HL-60 (cell line): ENCODE results near the gene PCGF3.

ENCODE experiments used
- GABPA ChIP-seq: IDR thresholded peaks from 2 replicates; pipeline ENCODE4 v1.6.1; 2012; ENCODE audit warnings: low read depth
- POLR2AphosphoS5 ChIP-seq: IDR thresholded peaks from 2 replicates; pipeline ENCODE4 v1.6.1; 2012; ENCODE audit warnings: low read depth
- TF ChIP-seq, protein P1 (sequence below): IDR thresholded peaks from one replicate; pipeline ENCODE4 v1.5.1; 2011; ENCODE audit warnings: low read length, control low read depth, inconsistent platforms; ENCODE audit not compliant: insufficient read depth

GRCh38 chr4:733631-733980, 28.0 kb downstream of the PCGF3 start:
- TF ChIP-seq, protein P1, sequence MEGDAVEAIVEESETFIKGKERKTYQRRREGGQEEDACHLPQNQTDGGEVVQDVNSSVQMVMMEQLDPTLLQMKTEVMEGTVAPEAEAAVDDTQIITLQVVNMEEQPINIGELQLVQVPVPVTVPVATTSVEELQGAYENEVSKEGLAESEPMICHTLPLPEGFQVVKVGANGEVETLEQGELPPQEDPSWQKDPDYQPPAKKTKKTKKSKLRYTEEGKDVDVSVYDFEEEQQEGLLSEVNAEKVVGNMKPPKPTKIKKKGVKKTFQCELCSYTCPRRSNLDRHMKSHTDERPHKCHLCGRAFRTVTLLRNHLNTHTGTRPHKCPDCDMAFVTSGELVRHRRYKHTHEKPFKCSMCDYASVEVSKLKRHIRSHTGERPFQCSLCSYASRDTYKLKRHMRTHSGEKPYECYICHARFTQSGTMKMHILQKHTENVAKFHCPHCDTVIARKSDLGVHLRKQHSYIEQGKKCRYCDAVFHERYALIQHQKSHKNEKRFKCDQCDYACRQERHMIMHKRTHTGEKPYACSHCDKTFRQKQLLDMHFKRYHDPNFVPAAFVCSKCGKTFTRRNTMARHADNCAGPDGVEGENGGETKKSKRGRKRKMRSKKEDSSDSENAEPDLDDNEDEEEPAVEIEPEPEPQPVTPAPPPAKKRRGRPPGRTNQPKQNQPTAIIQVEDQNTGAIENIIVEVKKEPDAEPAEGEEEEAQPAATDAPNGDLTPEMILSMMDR = no peak
- TF ChIP-seq GABPA (no peak), POLR2AphosphoS5 (no peak)
